ENCODE data around the gene CDK15. TPM values are rescaled to one million over a fixed set of nuclear protein-coding genes. Genes with fewer than 3 reads are reported as not detected.
A peak's percentile ranks its signal among the peaks of the same experiment; 100 is the strongest.

The CDK15 gene
- total RNA-seq, 1 experiment from 2014 or later, result not detected

DNA sequence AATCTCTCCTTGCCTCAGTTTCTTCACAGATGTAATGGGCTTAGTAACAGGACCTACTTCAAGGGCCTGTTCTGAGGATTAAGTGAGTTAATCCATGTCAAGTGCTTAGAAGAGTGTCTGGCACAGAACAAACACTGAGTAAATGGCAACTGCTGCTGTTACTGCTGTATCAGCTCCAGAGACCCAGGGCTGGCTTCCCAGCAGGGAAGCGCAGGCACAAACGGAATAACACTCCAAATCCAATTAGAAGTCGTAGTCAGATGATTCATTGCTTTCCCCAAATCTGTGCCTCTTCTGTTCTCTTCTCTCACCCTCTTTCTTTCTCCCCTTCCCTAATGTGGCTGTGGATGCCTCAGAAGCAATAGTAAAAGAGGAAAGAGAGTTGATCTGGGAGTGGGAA is 126.2 kb downstream of the CDK15 start:
- DNase-seq (ENCODE audit: low spot score), result no peak
- Mint-ChIP-seq H3K4me3 (no peak overlapping the region), H3K4me1 (peaks cover 30% of the 10 kb centered on the region), H3K27ac (no peak overlapping the region), H3K36me3 (peaks cover 21% of the 10 kb centered on the region), H3K27me3 (ENCODE audit: low read depth) (no peaks in the 10 kb centered on the region), H3K9me3 (peaks cover 23% of the 10 kb centered on the region)
- no peak for ATAC-seq
- ChIA-PET CTCF (no interaction called here), POLR2A (no interaction called here)
- TF ChIP-seq JAZF1 (CRISPR knock-in tag; IDR thresholded peaks at IDR 0.05) (no peak), CREB1 (CRISPR knock-in tag; IDR thresholded peaks at IDR 0.05) (no peak), ZNF423 (CRISPR knock-in tag; IDR thresholded peaks at IDR 0.05) (no peak), ZNF263 (CRISPR knock-in tag; IDR thresholded peaks at IDR 0.05; ENCODE audit: low read depth) (no peak), FOXJ3 (CRISPR knock-in tag; IDR thresholded peaks at IDR 0.05; ENCODE audit: borderline replicate concordance) (no peak), AR (CRISPR knock-in tag; IDR thresholded peaks at IDR 0.05) (no peak), SMAD3 (CRISPR knock-in tag; IDR thresholded peaks at IDR 0.05; ENCODE audit: borderline replicate concordance) (no peak), ZBTB21 (CRISPR knock-in tag; IDR thresholded peaks at IDR 0.05; ENCODE audit: borderline replicate concordance) (no peak), CBFB (CRISPR knock-in tag; IDR thresholded peaks at IDR 0.05; ENCODE audit: low read depth) (no peak), FOXK1 (CRISPR knock-in tag; IDR thresholded peaks at IDR 0.05) (no peak), RORB (CRISPR knock-in tag; IDR thresholded peaks at IDR 0.05) (no peak), SP1 (CRISPR knock-in tag; conservative IDR thresholded peaks at IDR 0.05) (no peak)

DNA sequence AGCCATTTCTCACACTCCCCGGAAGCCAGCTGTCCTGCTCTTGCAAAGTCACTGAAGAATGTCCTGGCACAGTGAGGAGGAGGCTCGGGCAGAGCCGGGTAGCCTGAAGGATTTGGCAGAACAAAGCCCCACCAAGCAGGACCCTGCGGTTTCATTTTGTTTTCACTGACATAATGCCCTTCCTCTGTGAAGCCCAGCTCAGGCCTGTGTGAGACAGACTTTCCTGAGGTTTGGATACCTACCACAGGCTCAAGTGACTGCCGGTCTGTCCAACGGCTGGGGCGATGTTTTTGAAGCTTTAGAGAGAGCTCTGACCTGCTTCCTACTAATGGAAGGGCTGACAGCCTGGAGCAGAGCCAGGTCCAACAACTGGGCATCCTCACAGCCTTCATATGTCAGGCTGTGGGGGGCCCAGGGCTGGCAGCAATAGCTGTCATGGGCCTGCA is 127.5 kb downstream of the CDK15 start:
- no peaks in the 10 kb centered on the region for H3K27me3 Mint-ChIP-seq (ENCODE audit: low read depth)
- H3K4me1 Mint-ChIP-seq, result peaks cover 41% of the 10 kb centered on the region
- H3K36me3 Mint-ChIP-seq, result peaks cover 21% of the 10 kb centered on the region
- no peak overlapping the region for H3K27ac Mint-ChIP-seq
- H3K9me3 Mint-ChIP-seq, result peaks cover 23% of the 10 kb centered on the region
- ChIA-PET CTCF (no interaction called here), POLR2A (no interaction called here)
- no peak for DNase-seq (ENCODE audit: low spot score)
- peak; percentile 23 for ATAC-seq
- no peak overlapping the region for H3K4me3 Mint-ChIP-seq
- TF ChIP-seq, protein P1, sequence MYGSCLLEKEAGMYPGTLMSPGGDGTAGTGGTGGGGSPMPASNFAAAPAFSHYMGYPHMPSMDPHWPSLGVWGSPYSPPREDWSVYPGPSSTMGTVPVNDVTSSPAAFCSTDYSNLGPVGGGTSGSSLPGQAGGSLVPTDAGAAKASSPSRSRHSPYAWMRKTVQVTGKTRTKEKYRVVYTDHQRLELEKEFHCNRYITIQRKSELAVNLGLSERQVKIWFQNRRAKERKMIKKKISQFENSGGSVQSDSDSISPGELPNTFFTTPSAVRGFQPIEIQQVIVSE (CRISPR knock-in tag; IDR thresholded peaks at IDR 0.05; ENCODE audit: borderline replicate concordance), result no peak
- no peak for TF ChIP-seq MYBL2 (CRISPR knock-in tag; IDR thresholded peaks at IDR 0.05)
- no peak for TF ChIP-seq CBFB (CRISPR knock-in tag; IDR thresholded peaks at IDR 0.05; ENCODE audit: low read depth)
- TF ChIP-seq, protein P2, sequence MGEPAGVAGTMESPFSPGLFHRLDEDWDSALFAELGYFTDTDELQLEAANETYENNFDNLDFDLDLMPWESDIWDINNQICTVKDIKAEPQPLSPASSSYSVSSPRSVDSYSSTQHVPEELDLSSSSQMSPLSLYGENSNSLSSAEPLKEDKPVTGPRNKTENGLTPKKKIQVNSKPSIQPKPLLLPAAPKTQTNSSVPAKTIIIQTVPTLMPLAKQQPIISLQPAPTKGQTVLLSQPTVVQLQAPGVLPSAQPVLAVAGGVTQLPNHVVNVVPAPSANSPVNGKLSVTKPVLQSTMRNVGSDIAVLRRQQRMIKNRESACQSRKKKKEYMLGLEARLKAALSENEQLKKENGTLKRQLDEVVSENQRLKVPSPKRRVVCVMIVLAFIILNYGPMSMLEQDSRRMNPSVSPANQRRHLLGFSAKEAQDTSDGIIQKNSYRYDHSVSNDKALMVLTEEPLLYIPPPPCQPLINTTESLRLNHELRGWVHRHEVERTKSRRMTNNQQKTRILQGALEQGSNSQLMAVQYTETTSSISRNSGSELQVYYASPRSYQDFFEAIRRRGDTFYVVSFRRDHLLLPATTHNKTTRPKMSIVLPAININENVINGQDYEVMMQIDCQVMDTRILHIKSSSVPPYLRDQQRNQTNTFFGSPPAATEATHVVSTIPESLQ (CRISPR knock-in tag; IDR thresholded peaks at IDR 0.05), result no peak
- no peak for TF ChIP-seq ELF4 (CRISPR knock-in tag; IDR thresholded peaks at IDR 0.05; ENCODE audit: low read depth)
- no peak for TF ChIP-seq ZNF121 (CRISPR knock-in tag; IDR thresholded peaks at IDR 0.05)
- no peak for TF ChIP-seq SP1 (CRISPR knock-in tag; conservative IDR thresholded peaks at IDR 0.05)
- TF ChIP-seq NR1H2 (CRISPR knock-in tag; IDR thresholded peaks at IDR 0.05), result no peak
- TF ChIP-seq AR (CRISPR knock-in tag; IDR thresholded peaks at IDR 0.05), result no peak
- TF ChIP-seq, protein P3, sequence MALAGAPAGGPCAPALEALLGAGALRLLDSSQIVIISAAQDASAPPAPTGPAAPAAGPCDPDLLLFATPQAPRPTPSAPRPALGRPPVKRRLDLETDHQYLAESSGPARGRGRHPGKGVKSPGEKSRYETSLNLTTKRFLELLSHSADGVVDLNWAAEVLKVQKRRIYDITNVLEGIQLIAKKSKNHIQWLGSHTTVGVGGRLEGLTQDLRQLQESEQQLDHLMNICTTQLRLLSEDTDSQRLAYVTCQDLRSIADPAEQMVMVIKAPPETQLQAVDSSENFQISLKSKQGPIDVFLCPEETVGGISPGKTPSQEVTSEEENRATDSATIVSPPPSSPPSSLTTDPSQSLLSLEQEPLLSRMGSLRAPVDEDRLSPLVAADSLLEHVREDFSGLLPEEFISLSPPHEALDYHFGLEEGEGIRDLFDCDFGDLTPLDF (CRISPR knock-in tag; IDR thresholded peaks at IDR 0.05), result no peak
- TF ChIP-seq GRHL2 (CRISPR knock-in tag; IDR thresholded peaks at IDR 0.05; ENCODE audit: insufficient replicate concordance, severe bottlenecking), result no peak
- TF ChIP-seq, protein P4, sequence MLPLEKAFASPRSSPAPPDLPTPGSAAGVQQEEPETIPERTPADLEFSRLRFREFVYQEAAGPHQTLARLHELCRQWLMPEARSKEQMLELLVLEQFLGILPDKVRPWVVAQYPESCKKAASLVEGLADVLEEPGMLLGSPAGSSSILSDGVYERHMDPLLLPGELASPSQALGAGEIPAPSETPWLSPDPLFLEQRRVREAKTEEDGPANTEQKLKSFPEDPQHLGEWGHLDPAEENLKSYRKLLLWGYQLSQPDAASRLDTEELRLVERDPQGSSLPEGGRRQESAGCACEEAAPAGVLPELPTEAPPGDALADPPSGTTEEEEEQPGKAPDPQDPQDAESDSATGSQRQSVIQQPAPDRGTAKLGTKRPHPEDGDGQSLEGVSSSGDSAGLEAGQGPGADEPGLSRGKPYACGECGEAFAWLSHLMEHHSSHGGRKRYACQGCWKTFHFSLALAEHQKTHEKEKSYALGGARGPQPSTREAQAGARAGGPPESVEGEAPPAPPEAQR (CRISPR knock-in tag; IDR thresholded peaks at IDR 0.05), result no peak
- no peak for TF ChIP-seq USF1 (CRISPR knock-in tag; IDR thresholded peaks at IDR 0.05)
- no peak for TF ChIP-seq JAZF1 (CRISPR knock-in tag; IDR thresholded peaks at IDR 0.05)
- no peak for TF ChIP-seq ATF1 (CRISPR knock-in tag; IDR thresholded peaks at IDR 0.05)
- TF ChIP-seq OVOL2 (CRISPR knock-in tag; IDR thresholded peaks at IDR 0.05; ENCODE audit: borderline replicate concordance), result no peak

All from WTC11 (cell line).